Loucy (cell line): ENCODE measurements around the gene DMBT1.
"Not testable (repeated sequence)": the region's sequence is repeated elsewhere in the genome, so short reads cannot be mapped to it uniquely, and the experiment has no call there.

Source experiments
- H2AFZ ChIP-seq: fragments of 200-600 bp; sonication (generic); 2 replicates; pipeline ENCODE4 v1.6.0; 2016; ENCODE audit warnings: antibody characterized with exemption, mild to moderate bottlenecking, low read length, moderate library complexity
- H3F3A ChIP-seq: fragments of 200-600 bp; 2 replicates; pipeline ENCODE4 v1.6.0; 2016; ENCODE audit warnings: antibody characterized with exemption, low read depth, mild to moderate bottlenecking
- H3K27me3 ChIP-seq: fragments of 200-600 bp; sonication (generic); 2 replicates; pipeline ENCODE4 v1.6.1; 2014; ENCODE audit warnings: low read length, mild to moderate bottlenecking; ENCODE audit not compliant: insufficient read depth, poor library complexity, severe bottlenecking
- H3K36me3 ChIP-seq: fragments of 200-600 bp; sonication (generic); 2 replicates; pipeline ENCODE4 v1.6.1; 2016; ENCODE audit warnings: low read length; ENCODE audit not compliant: insufficient read depth
- H3K4me1 ChIP-seq: fragments of 200-600 bp; sonication (generic); 2 replicates; pipeline ENCODE4 v1.5.1; 2014; ENCODE audit warnings: low read length, mild to moderate bottlenecking; ENCODE audit not compliant: insufficient read depth, poor library complexity, severe bottlenecking
- H3K4me2 ChIP-seq: fragments of 200-600 bp; sonication (generic); 2 replicates; pipeline ENCODE4 v1.6.0; 2014; ENCODE audit warnings: antibody characterized with exemption, low read length, low read depth, mild to moderate bottlenecking; ENCODE audit not compliant: poor library complexity, severe bottlenecking
- H3K4me3 ChIP-seq: fragments of 200-600 bp; sonication (generic); 2 replicates; pipeline ENCODE4 v1.5.1; 2014; ENCODE audit warnings: low read length, mild to moderate bottlenecking, mixed read lengths; ENCODE audit not compliant: poor library complexity, severe bottlenecking
- H3K79me2 ChIP-seq: fragments of 200-600 bp; sonication (generic); 2 replicates; pipeline ENCODE4 v1.6.1; 2014; ENCODE audit warnings: low read length; ENCODE audit not compliant: insufficient read depth
- H3K9ac ChIP-seq: fragments of 200-600 bp; sonication (generic); 2 replicates; pipeline ENCODE4 v1.6.0; 2014; ENCODE audit warnings: mild to moderate bottlenecking, low read depth, low read length, moderate library complexity; ENCODE audit not compliant: poor library complexity, severe bottlenecking
- H3K9me2 ChIP-seq: fragments of 200-600 bp; sonication (generic); replicated peaks from 2 replicates; pipeline ENCODE4 v1.6.1; 2016; ENCODE audit warnings: low read depth, low read length, mixed read lengths
- H3K9me3 ChIP-seq: fragments of 200-600 bp; sonication (generic); 2 replicates; pipeline ENCODE4 v1.6.1; 2014; ENCODE audit warnings: mild to moderate bottlenecking, antibody characterized with exemption, low read length, low read depth; ENCODE audit not compliant: insufficient read depth
- H4K20me1 ChIP-seq: fragments of 200-600 bp; sonication (generic); 2 replicates; pipeline ENCODE4 v1.6.0; 2014; ENCODE audit warnings: antibody characterized with exemption, low read length, mild to moderate bottlenecking; ENCODE audit not compliant: insufficient read depth, poor library complexity, severe bottlenecking
- CTCF ChIP-seq: fragments of 200-600 bp; sonication (generic); conservative IDR thresholded peaks from 2 replicates; pipeline ENCODE4 v1.5.1; 2014; ENCODE audit warnings: mild to moderate bottlenecking, antibody characterized with exemption, low read length
- EZH2phosphoT487 ChIP-seq: fragments of 200-600 bp; IDR thresholded peaks from 2 replicates; pipeline ENCODE4 v1.6.1; 2018; ENCODE audit warnings: antibody characterized with exemption, mild to moderate bottlenecking, moderate library complexity, borderline replicate concordance

DMBT1 gene

GRCh38 chr10:122577311-122577885 lies 16.8 kb downstream of the DMBT1 start:
- H3K9ac ChIP-seq, result no peak overlapping the region

GRCh38 chr10:122586070-122586469 lies 25.5 kb downstream of the DMBT1 start:
- not testable (repeated sequence) for H3F3A ChIP-seq, H3K4me2 ChIP-seq, H3K9me2 ChIP-seq, H3K79me2 ChIP-seq, H3K9me3 ChIP-seq, H3K4me3 ChIP-seq, H3K9ac ChIP-seq, H2AFZ ChIP-seq, H4K20me1 ChIP-seq, H3K4me1 ChIP-seq, H3K36me3 ChIP-seq, H3K27me3 ChIP-seq

More at GRCh38 chr10:122577311-122577885, 16.8 kb downstream of the DMBT1 start:
- Histone ChIP-seq H3K9me3 (peaks cover 5% of the 10 kb centered on the region; the same call in 1 of the 2 replicates), H3K79me2 (no peaks in the 10 kb centered on the region), H3K4me2 (no peak overlapping the region), H4K20me1 (no peaks in the 10 kb centered on the region), H2AFZ (no peak overlapping the region), H3K27me3 (no peaks in the 10 kb centered on the region), H3F3A (no peaks in the 10 kb centered on the region), H3K4me3 (no peak overlapping the region), H3K4me1 (no peaks in the 10 kb centered on the region), H3K9me2 (no peaks in the 10 kb centered on the region), H3K36me3 (no peaks in the 10 kb centered on the region)
- TF ChIP-seq CTCF, result no peak
- no peak for TF ChIP-seq EZH2phosphoT487

GRCh38 chr10:122587098-122587760 lies 26.7 kb downstream of the DMBT1 start:
- Histone ChIP-seq H3K79me2 (no peaks in the 10 kb centered on the region), H2AFZ (no peak overlapping the region), H3K4me2 (no peak overlapping the region), H3K4me1 (no peaks in the 10 kb centered on the region), H3K27me3 (no peaks in the 10 kb centered on the region), H3F3A (no peaks in the 10 kb centered on the region), H3K4me3 (no peak overlapping the region), H3K9ac (no peak overlapping the region), H3K9me3 (no peaks in the 10 kb centered on the region; the same call in 1 of the 2 replicates), H4K20me1 (no peaks in the 10 kb centered on the region), H3K9me2 (no peaks in the 10 kb centered on the region), H3K36me3 (no peaks in the 10 kb centered on the region)
- TF ChIP-seq EZH2phosphoT487, result no peak
- TF ChIP-seq CTCF, result no peak

- H2AFZ ChIP-seq, result no peak overlapping the region
- H4K20me1 ChIP-seq, result no peaks in the 10 kb centered on the region
- H3K4me1 ChIP-seq, result no peaks in the 10 kb centered on the region
- no peaks in the 10 kb centered on the region for H3F3A ChIP-seq
- no peaks in the 10 kb centered on the region for H3K9me2 ChIP-seq
- no peaks in the 10 kb centered on the region for H3K36me3 ChIP-seq
- no peak overlapping the region for H3K4me2 ChIP-seq
- no peaks in the 10 kb centered on the region; the same call in 1 of the 2 replicates for H3K9me3 ChIP-seq
- no peak overlapping the region for H3K9ac ChIP-seq
- TF ChIP-seq CTCF, result no peak
- no peak for TF ChIP-seq EZH2phosphoT487
- no peaks in the 10 kb centered on the region for H3K79me2 ChIP-seq
- no peak overlapping the region for H3K4me3 ChIP-seq
- no peaks in the 10 kb centered on the region for H3K27me3 ChIP-seq
Observed at GRCh38 chr10:122588381-122588780, 27.8 kb downstream of the DMBT1 start.
